PC-3 (cell line): ENCODE measurements around the gene CDK4. TPM values are rescaled to one million over a fixed set of nuclear protein-coding genes. Genes with fewer than 3 reads are reported as not detected.

Experiments used
- ATAC-seq: fragments of 200-7000 bp; cut with Tn5 transposase; 2 replicates; pipeline ENCODE4 v1.9.1; 2020; ENCODE audit warnings: mild to moderate bottlenecking, moderate library complexity
- BruUV-seq: library from RNA; stranded (reverse); fragments of 400-500 nt; replicated peaks from 2 replicates; lab custom pipeline; 2021; lab: Mats Ljungman, UMichigan
- CTCF ChIA-PET: fragments of 300-600 bp; sonication (Branson Sonifier 250); formaldehyde crosslinking; loops from one replicate; lab custom pipeline; 2022; ENCODE audit warnings: antibody characterized with exemption; lab: Charles Lee
- POLR2A ChIA-PET: fragments of 300-600 bp; sonication (Branson Sonifier 250); formaldehyde crosslinking; loops from one replicate; lab custom pipeline; 2022; ENCODE audit warnings: antibody characterized with exemption; ENCODE audit not compliant: unreplicated experiment; lab: Charles Lee
- DNase-seq: peaks from one replicate; pipeline ENCODE4 v3.0.0-alpha.2; 2015
- H2AFZ ChIP-seq: fragments of 300-600 bp; sonication (generic); 2 replicates; pipeline ENCODE4 v1.6.0; 2016; ENCODE audit warnings: antibody characterized with exemption, low read length
- H3F3A ChIP-seq: fragments of 300-600 bp; sonication (generic); one replicate; pipeline ENCODE4 v1.6.0; 2017; ENCODE audit warnings: antibody characterized with exemption, low read length, control low read depth, mild to moderate bottlenecking; ENCODE audit not compliant: unreplicated experiment
- H3K27ac ChIP-seq: fragments of 300-600 bp; sonication (generic); 2 replicates; pipeline ENCODE4 v1.5.1; 2016; ENCODE audit warnings: mild to moderate bottlenecking, low read length
- H3K27me3 ChIP-seq: fragments of 300-600 bp; sonication (generic); 2 replicates; pipeline ENCODE4 v1.6.1; 2016; ENCODE audit warnings: low read length, mixed read lengths
- H3K36me3 ChIP-seq: fragments of 300-600 bp; sonication (generic); 2 replicates; pipeline ENCODE4 v1.6.1; 2016; ENCODE audit warnings: low read depth, mixed run types, low read length, mixed read lengths
- H3K4me1 ChIP-seq: fragments of 300-600 bp; sonication (generic); 2 replicates; pipeline ENCODE4 v1.5.1; 2016; ENCODE audit warnings: low read length; ENCODE audit not compliant: insufficient read depth
- H3K4me2 ChIP-seq: fragments of 300-600 bp; sonication (generic); 2 replicates; pipeline ENCODE4 v1.6.0; 2016; ENCODE audit warnings: low read length
- H3K4me3 ChIP-seq: fragments of 300-600 bp; sonication (generic); 2 replicates; pipeline ENCODE4 v1.5.1; 2016; ENCODE audit warnings: mild to moderate bottlenecking, low read length, mixed read lengths
- H3K79me2 ChIP-seq: fragments of 300-600 bp; sonication (generic); 2 replicates; pipeline ENCODE4 v1.6.1; 2017; ENCODE audit warnings: low read length, mixed read lengths
- H3K9ac ChIP-seq: fragments of 300-600 bp; sonication (generic); 2 replicates; pipeline ENCODE4 v1.6.0; 2016; ENCODE audit warnings: mild to moderate bottlenecking, low read length
- H3K9me2 ChIP-seq: fragments of 300-600 bp; sonication (generic); replicated peaks from 2 replicates; pipeline ENCODE4 v1.6.1; 2016; ENCODE audit warnings: mixed run types, low read length, mixed read lengths
- H3K9me3 ChIP-seq: fragments of 300-600 bp; sonication (generic); 2 replicates; pipeline ENCODE4 v1.6.1; 2016; ENCODE audit warnings: low read length, mixed read lengths
- H4K20me1 ChIP-seq: fragments of 300-600 bp; sonication (generic); 2 replicates; pipeline ENCODE4 v1.6.1; 2016; ENCODE audit warnings: low read length, mixed read lengths
- EZH2 ChIP-seq: fragments of 300-600 bp; sonication (generic); IDR thresholded peaks from one replicate; pipeline ENCODE4 v1.6.1; 2017; ENCODE audit warnings: antibody characterized with exemption, mild to moderate bottlenecking, low read length; ENCODE audit not compliant: unreplicated experiment
- EZH2phosphoT487 ChIP-seq: fragments of 300-600 bp; sonication (generic); IDR thresholded peaks from 2 replicates; pipeline ENCODE4 v1.6.1; 2018; ENCODE audit warnings: mild to moderate bottlenecking, antibody characterized with exemption, low read length, borderline replicate concordance
- intact Hi-C: fragments of 100-400 bp; cut with micrococcal nuclease; formaldehyde crosslinking; loops from 2 replicates; pipeline ENCODE4 v1.9.0; 2023
- total RNA-seq: library from RNA; depleted of rRNA; stranded (reverse); fragments of >200 nt; gene quantifications from 2 replicates; pipeline ENCODE4 v1.2.3, GENCODE V29; 2014
- TF ChIP-seq, protein P1 (sequence below): fragments of 300-600 bp; sonication (generic); conservative IDR thresholded peaks from 2 replicates; pipeline ENCODE4 v1.5.1; 2017; ENCODE audit warnings: antibody characterized with exemption, low read depth, mild to moderate bottlenecking, low read length

Gene CDK4
- total RNA-seq, 1 experiment from 2014 or later: 212 TPM

- H4K20me1 ChIP-seq: no peaks in the 10 kb centered on the region
- no peaks in the 10 kb centered on the region for H3K9me3 ChIP-seq
- H2AFZ ChIP-seq: no peak overlapping the region
- H3K4me2 ChIP-seq: no peak overlapping the region
- peaks cover 2% of the 10 kb centered on the region; the same call in 1 of the 2 replicates for H3K36me3 ChIP-seq
- H3K27me3 ChIP-seq: peaks cover 26% of the 10 kb centered on the region
- ATAC-seq (no peak), DNase-seq (peak; percentile 19)
- no TSS peak for BruUV-seq
- no peaks in the 10 kb centered on the region for H3K79me2 ChIP-seq
- peaks cover 4% of the 10 kb centered on the region for H3F3A ChIP-seq
- no peaks in the 10 kb centered on the region for H3K9me2 ChIP-seq
- H3K9ac ChIP-seq: no peak overlapping the region
- CTCF ChIA-PET: no interaction called here
- peaks cover 7% of the 10 kb centered on the region for H3K4me1 ChIP-seq
- H3K27ac ChIP-seq: no peak overlapping the region
- intact Hi-C loops: no loop called here
- TF ChIP-seq EZH2phosphoT487: no peak
- TF ChIP-seq, protein P1, sequence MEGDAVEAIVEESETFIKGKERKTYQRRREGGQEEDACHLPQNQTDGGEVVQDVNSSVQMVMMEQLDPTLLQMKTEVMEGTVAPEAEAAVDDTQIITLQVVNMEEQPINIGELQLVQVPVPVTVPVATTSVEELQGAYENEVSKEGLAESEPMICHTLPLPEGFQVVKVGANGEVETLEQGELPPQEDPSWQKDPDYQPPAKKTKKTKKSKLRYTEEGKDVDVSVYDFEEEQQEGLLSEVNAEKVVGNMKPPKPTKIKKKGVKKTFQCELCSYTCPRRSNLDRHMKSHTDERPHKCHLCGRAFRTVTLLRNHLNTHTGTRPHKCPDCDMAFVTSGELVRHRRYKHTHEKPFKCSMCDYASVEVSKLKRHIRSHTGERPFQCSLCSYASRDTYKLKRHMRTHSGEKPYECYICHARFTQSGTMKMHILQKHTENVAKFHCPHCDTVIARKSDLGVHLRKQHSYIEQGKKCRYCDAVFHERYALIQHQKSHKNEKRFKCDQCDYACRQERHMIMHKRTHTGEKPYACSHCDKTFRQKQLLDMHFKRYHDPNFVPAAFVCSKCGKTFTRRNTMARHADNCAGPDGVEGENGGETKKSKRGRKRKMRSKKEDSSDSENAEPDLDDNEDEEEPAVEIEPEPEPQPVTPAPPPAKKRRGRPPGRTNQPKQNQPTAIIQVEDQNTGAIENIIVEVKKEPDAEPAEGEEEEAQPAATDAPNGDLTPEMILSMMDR: peak; percentile 20; the same call in 1 of the 2 replicates
- POLR2A ChIA-PET: no interaction called here
- no peak overlapping the region for H3K4me3 ChIP-seq
Observed at GRCh38 chr12:57741844-57742738, 10.0 kb downstream of the CDK4 start.

GRCh38 chr12:57741413-57741789 is 10.7 kb downstream of the CDK4 start:
- no peak for TF ChIP-seq EZH2
- TF ChIP-seq, protein P1: no peak
- no peak for TF ChIP-seq EZH2phosphoT487
- no peaks in the 10 kb centered on the region for H3K79me2 ChIP-seq
- H3K27ac ChIP-seq: no peak overlapping the region
- peaks cover 33% of the 10 kb centered on the region for H3K27me3 ChIP-seq
- ATAC-seq: no peak
- no peaks in the 10 kb centered on the region for H4K20me1 ChIP-seq
- peaks cover 4% of the 10 kb centered on the region for H3F3A ChIP-seq
- no peak overlapping the region for H3K4me3 ChIP-seq
- H3K4me2 ChIP-seq: no peak overlapping the region
- intact Hi-C loops: no loop called here
- no peaks in the 10 kb centered on the region for H3K36me3 ChIP-seq
- no peak overlapping the region for H3K9ac ChIP-seq
- no peak overlapping the region for H2AFZ ChIP-seq
- ChIA-PET CTCF (no interaction called here), POLR2A (no interaction called here)
- peaks cover 12% of the 10 kb centered on the region for H3K4me1 ChIP-seq
- DNase-seq: no peak
- H3K9me2 ChIP-seq: no peaks in the 10 kb centered on the region
- H3K9me3 ChIP-seq: no peaks in the 10 kb centered on the region
- BruUV-seq: no TSS peak
